Right ventricle myocardium inferior (tissue), 1 donor: Measurements from ENCODE around the gene SAP30BP. TPM values are rescaled to one million over a fixed set of nuclear protein-coding genes. Genes with fewer than 3 reads are reported as not detected.

ENCODE experiments used
- ATAC-seq: fragments of 200-7000 bp; cut with Tn5 transposase; one replicate; pipeline ENCODE4 v1.9.1; 2020; ENCODE audit warnings: mild to moderate bottlenecking, moderate library complexity
- DNase-seq: peaks from one replicate; pipeline ENCODE4 v3.0.0; 2021; ENCODE audit errors: missing footprints
- intact Hi-C: fragments of 100-400 bp; cut with DNase I; formaldehyde crosslinking; loops from one replicate; pipeline ENCODE4 v1.11.0; 2022
- total RNA-seq: library from RNA; stranded (reverse); fragmentation: NEBNext Ultra II Directional; extraction: Animal tissue kit (Norgen Biotek cat#: 25700); gene quantifications from one replicate; pipeline ENCODE4 v1.2.1, GENCODE V29; 2021
- donor health status: DM: no; HTN: yes; CAD: no; lungs with severe emphysema.

Gene SAP30BP
- total RNA-seq, 1 donor from 2014 or later = 47.4 TPM

DNA sequence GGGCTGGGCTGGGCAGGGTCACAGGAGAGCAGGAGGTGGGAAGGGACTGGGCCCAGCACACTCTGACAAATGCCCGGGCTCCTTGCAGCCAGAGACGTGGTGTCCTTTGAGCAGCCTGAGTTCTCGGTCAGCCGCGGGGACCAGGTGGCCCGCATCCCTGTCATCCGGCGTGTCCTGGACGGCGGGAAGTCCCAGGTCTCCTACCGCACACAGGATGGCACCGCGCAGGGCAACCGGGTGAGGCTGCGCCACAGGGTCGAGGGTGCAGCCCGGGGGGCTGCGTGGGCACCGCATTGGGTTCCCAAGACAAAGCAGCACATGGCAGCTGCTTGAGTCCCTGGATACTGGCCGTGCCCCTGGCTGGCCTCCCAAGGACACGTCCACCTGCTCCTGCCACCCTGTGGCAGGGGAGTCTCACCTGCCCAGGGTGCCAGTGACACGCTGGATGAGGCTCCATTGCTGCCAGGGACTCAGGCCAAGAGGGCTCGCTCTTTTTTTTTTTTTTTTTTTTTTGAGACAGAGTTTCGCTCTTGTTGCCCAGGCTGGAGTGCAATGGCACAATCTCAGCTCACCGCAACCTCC, 76.6 kb downstream of the SAP30BP start:
- intact Hi-C loops = no loop called here
- ATAC-seq = no peak

DNA sequence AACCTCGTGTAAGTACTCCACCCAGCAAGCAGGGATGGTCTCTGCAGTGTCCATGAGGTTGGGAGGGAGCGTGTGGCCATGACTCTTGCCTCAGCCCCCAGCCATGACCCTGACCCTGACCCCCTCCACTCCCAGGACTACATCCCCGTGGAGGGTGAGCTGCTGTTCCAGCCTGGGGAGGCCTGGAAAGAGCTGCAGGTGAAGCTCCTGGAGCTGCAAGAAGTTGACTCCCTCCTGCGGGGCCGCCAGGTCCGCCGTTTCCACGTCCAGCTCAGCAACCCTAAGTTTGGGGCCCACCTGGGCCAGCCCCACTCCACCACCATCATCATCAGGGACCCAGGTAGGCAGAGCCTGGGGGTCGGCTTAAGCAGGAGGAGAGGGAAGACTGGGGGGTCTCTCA, 81.6 kb downstream of the SAP30BP start:
- DNase-seq (peak; percentile 41), ATAC-seq (no peak)
- intact Hi-C loops = loop anchor here (1.0 to 2.0 kb wide), 2 partner anchors 70 to 115 kb away; partner anchors contain the start of gene SMIM5

More for the DNA sequence above, 76.6 kb downstream of the SAP30BP start:
- no peak for DNase-seq

DNA sequence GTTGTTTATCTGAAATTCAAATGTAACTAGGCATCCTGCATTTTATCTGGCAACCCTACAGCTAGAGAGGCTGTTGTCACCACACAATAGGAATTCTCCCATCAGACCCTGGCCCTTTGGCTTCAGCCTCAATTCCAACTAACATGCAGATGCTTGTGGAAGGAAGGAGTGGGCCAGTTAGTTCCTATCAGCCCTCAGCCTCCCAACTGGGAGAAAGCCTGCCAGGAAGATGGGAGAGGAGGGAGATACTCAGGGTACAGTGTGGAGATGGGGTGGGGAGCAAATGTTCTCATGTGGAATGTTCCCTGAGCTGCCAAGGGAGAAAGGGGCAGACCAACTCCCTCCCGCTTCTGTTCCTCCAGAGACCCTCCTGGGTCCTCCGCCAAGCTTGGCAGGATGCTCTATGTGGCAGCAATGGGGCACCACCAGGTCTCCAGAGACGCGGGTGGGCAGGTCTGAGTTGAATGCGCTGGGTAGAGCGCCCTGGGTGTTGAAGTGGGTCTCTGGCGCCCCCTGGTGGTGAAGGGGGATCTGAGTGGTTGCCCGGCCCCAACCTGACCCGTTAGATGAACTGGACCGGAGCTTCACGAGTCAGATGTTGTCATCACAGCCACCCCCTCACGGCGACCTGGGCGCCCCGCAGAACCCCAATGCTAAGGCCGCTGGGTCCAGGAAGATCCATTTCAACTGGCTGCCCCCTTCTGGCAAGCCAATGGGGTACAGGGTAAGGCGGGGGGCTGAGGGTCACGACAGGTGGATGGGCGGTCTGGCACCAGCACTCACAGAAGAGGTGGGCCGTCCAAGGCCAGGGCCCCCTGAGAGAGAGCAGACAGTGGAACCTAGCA, 82.6 kb downstream of the SAP30BP start:
- peak; percentile 95 for DNase-seq
- peak; percentile 68 for ATAC-seq
- intact Hi-C loops = loop anchor here (1.0 to 10.0 kb wide), 3 partner anchors 71 to 325 kb away; partner anchors contain the start of gene SMIM5

DNA sequence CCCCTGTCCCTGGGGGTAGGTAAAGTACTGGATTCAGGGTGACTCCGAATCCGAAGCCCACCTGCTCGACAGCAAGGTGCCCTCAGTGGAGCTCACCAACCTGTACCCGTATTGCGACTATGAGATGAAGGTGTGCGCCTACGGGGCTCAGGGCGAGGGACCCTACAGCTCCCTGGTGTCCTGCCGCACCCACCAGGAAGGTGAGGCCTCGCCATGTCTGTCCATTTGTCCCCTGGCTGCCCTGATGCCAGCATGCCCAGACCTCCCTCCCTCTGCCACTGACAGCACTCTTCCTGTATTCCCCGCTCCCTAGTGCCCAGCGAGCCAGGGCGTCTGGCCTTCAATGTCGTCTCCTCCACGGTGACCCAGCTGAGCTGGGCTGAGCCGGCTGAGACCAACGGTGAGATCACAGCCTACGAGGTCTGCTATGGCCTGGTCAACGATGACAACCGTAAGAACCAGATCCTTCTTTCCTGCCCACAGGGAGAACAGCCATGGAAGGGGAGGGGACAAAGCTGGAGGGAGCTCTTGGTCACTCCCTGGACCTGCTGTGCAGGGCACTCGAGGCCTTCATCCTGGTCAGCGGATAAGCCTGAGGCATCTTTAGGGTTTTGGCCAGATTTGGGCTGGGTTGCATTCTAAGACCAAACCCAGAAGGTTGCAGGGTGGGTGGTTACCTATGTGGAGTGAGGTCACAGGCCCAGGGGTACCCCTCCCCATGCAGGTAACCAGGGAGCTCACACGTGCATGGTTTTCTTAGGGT, 83.7 kb downstream of the SAP30BP start:
- intact Hi-C loops = loop anchor here (10.0 kb wide), 1 partner anchor 326 kb away; no protein-coding TSS in a partner anchor
- DNase-seq = peak; percentile 30
- no peak for ATAC-seq

DNA sequence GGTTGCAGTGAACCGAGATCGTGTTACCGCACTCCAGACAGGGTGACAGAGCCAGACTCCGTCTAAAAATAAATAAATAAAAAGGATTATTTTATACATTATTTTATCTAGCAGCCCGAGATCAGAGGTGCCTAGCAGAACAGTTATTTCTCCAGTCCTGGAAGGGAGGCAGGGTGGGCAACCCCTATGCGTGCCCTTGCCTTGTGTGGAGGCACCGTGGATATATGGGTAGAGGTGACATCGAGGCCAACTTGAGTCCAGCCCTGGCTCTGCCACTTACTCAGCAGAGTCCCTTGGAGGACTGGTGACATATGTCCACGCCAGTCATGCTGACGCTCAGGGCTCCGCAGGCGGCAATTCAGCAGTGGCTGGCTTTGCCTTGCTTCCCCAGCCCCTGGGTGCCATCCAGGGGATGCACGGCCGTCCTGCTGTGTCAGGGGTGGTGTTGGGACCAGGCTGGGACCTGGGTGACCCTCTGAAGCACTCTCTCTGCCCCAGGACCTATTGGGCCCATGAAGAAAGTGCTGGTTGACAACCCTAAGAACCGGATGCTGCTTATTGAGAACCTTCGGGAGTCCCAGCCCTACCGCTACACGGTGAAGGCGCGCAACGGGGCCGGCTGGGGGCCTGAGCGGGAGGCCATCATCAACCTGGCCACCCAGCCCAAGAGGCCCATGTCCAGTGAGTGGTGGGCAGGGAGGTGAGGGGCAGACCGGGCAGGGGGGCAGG, 84.7 kb downstream of the SAP30BP start:
- ATAC-seq = no peak
- peak; percentile 69 for DNase-seq
- intact Hi-C loops = loop anchor here (10.0 kb wide), 1 partner anchor 327 kb away; no protein-coding TSS in a partner anchor

DNA sequence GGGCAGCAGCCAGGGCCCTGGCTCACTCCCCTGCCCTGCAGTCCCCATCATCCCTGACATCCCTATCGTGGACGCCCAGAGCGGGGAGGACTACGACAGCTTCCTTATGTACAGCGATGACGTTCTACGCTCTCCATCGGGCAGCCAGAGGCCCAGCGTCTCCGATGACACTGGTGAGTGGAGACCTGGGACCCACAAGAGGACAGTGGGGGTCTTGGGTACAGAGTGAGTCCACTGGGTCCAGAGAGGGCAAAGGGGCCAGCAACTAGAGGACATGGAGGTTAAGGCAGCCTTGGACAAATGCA, 85.2 kb downstream of the SAP30BP start:
- intact Hi-C loops = loop anchor here (10.0 kb wide), 1 partner anchor 328 kb away; no protein-coding TSS in a partner anchor
- DNase-seq (no peak), ATAC-seq (no peak)

DNA sequence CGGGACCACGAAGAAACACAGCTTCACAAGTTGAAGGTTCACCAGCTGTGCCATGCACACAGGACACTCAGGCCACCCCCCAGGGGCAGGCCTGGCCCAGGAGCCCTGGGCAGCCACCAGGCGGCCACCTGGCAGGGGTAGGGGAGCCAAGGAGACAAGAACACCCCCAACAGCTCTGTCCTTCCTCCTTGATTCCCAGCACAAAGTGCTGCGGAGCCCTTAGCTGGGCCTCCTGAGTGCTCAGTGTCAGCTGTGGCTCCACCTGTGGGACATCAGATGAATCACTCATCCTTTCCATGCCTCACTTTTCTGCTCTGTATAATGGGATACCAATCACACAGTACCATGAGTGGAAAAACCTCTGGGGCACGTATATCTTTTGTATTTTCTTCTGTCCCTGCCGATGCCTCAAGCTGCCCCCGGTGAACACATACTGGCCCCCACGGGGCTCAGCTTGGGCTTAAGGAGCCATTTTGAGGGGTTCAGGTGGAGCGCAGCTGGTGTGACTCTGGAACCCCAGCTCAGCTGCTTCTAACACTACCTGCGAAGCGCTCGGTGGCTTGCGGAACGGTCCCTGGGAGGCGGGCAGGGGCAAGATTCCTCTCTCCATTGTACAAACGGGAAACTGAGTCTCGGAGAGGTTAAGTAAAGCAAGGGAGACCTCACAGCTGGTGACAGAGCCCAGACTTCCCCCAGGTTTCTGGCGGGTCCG, 85.8 kb downstream of the SAP30BP start:
- DNase-seq = peak; percentile 30
- ATAC-seq = no peak
- intact Hi-C loops = loop anchor here (10.0 kb wide), 1 partner anchor 328 kb away; no protein-coding TSS in a partner anchor

DNA sequence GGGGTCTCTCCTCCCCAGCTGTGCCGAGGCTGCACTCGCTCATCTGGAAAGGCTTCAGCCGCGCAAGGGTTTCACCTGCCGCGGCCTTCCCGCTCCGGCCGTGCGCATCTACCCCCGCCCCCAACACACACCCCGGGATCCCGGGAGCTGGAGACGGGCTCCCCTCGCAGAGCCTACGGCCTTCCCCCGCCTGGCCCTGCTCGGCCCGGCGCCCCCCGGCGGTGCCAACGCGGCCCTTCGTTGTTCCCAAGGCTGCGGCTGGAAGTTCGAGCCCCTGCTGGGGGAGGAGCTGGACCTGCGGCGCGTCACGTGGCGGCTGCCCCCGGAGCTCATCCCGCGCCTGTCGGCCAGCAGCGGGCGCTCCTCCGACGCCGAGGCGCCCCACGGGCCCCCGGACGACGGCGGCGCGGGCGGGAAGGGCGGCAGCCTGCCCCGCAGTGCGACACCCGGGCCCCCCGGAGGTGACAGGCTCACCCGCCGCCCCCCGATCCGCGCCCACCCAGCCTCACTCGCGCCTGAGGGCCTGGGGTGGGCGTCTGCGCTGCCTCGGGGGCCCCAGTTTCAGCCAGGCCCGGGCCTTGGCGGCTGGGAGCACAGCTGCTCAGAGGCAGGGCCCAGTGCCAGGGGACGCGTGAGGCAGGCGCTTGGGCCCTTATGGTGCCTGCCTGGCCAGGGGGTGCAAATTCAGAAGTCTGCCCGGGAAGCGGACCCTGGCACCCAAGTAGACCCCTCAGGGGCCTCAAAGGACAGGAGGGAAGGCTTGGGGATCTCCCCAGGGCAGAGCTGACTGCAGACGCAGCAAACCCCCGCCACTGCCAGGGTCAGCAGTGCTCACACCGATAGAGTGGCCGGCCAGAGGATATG, 86.6 kb downstream of the SAP30BP start:
- DNase-seq = peak; percentile 86
- intact Hi-C loops = loop anchor here (10.0 kb wide), 1 partner anchor 329 kb away; no protein-coding TSS in a partner anchor
- peak; percentile 71 for ATAC-seq

DNA sequence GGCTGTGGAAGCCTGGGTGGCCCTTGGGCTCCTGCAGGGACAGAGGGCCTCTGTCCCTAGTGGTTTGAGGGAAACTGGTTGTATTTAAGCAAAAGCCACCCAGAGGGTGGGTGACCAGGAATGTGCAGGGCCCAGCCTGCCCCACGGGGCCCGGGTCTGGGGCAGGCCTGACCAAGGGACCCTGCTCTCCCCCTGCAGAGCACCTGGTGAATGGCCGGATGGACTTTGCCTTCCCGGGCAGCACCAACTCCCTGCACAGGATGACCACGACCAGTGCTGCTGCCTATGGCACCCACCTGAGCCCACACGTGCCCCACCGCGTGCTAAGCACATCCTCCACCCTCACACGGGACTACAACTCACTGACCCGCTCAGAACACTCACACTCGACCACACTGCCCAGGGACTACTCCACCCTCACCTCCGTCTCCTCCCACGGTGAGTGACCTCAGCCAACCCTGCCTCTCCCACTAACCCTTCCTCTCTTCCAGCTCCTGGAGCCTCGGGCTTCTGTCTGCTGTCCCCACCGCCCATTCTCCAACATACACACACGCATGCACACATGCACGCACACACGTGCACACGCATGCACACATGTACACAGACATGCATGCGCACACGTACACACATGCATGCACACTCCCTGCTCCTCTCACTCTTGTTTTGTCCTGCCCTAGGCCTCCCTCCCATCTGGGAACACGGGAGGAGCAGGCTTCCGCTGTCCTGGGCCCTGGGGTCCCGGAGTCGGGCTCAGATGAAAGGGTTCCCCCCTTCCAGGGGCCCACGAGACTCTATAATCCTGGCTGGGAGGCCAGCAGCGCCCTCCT, 87.5 kb downstream of the SAP30BP start:
- intact Hi-C loops = loop anchor here (10.0 kb wide), 1 partner anchor 330 kb away; no protein-coding TSS in a partner anchor
- ATAC-seq = peak; percentile 0
- peak; percentile 13 for DNase-seq

DNA sequence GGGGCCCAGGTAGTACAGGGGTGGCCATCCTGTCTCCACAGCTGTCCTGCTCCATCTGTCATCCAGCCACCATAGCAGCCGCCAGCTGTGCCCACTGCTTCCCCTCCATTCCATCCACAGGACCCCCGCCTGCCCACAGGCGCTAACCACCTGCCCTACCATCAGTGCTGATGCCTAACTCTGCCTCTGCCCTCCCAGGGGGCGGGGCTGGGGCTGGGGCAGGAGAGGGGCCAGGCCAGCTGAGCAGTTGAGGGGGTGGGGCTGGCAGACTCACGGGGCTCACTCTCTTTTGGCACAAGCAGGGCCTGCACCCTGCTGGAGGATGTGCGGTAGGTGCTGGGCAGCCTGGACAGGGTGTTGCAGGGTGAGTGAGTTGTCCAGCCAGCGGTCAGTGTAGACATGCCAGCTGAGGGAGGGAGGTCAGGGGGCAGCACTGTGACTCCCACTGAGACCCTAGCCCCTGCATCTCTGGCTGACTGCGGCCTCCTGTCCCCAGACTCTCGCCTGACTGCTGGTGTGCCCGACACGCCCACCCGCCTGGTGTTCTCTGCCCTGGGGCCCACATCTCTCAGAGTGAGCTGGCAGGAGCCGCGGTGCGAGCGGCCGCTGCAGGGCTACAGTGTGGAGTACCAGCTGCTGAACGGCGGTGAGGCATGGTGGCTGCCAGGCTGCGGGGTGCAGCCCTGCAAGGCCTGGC, 88.2 kb downstream of the SAP30BP start:
- DNase-seq = peak; percentile 59
- no peak for ATAC-seq
- intact Hi-C loops = loop anchor here (10.0 kb wide), 1 partner anchor 331 kb away; no protein-coding TSS in a partner anchor

DNA sequence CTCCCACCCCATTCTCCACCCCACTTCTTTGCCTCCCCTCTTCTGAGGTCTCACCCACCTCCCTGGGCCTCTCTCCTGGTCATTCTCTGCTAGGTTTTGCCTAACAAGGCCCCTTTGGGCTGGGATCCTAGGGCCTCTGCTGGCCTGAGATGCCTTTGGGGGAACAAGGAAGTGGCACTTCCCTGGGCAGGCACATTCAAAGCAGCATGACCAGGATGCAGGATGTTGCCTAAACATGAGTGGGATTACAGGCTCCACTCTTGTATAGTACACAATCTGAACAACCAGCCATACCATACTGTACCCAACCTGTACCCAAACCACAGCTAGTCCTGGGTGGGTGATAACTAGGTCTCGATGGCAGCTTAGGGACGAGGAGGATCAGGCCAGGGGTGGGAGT, 88.9 kb downstream of the SAP30BP start:
- intact Hi-C loops = loop anchor here (10.0 kb wide), 1 partner anchor 331 kb away; no protein-coding TSS in a partner anchor
- ATAC-seq = no peak
- DNase-seq = peak; percentile 44

DNA sequence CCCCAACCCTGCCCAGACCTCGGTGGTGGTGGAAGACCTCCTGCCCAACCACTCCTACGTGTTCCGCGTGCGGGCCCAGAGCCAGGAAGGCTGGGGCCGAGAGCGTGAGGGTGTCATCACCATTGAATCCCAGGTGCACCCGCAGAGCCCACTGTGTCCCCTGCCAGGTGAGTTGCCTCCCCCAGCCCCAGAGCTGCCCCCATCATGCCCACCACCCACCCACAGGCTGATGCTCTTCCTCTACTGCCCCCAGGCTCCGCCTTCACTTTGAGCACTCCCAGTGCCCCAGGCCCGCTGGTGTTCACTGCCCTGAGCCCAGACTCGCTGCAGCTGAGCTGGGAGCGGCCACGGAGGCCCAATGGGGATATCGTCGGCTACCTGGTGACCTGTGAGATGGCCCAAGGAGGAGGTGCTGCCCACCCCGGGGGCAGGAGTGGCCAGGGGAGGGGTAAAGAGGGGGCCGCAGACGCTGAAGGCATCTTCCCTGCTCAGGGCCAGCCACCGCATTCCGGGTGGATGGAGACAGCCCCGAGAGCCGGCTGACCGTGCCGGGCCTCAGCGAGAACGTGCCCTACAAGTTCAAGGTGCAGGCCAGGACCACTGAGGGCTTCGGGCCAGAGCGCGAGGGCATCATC, 89.4 kb downstream of the SAP30BP start:
- ATAC-seq (no peak), DNase-seq (peak; percentile 43)
- intact Hi-C loops = loop anchor here (10.0 kb wide), 1 partner anchor 332 kb away; no protein-coding TSS in a partner anchor

DNA sequence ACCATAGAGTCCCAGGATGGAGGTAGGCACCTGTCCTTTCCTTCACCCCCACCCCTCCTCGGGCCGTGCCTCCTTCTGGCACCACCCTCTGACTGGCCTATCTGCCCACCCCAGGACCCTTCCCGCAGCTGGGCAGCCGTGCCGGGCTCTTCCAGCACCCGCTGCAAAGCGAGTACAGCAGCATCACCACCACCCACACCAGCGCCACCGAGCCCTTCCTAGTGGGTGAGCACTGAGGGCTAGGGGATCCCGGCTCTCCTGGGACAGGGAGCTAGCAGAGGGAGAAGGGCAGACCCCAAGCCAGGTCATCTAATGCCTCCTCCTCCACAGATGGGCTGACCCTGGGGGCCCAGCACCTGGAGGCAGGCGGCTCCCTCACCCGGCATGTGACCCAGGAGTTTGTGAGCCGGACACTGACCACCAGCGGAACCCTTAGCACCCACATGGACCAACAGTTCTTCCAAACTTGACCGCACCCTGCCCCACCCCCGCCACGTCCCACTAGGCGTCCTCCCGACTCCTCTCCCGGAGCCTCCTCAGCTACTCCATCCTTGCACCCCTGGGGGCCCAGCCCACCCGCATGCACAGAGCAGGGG, 90.0 kb downstream of the SAP30BP start:
- no peak for ATAC-seq
- intact Hi-C loops = loop anchor here (10.0 kb wide), 1 partner anchor 332 kb away; no protein-coding TSS in a partner anchor

More for the DNA sequence above, 90.0 kb downstream of the SAP30BP start:
- DNase-seq = peak; percentile 54
